ENCODE measurements around the gene NCAM1.

Gene NCAM1

DNA sequence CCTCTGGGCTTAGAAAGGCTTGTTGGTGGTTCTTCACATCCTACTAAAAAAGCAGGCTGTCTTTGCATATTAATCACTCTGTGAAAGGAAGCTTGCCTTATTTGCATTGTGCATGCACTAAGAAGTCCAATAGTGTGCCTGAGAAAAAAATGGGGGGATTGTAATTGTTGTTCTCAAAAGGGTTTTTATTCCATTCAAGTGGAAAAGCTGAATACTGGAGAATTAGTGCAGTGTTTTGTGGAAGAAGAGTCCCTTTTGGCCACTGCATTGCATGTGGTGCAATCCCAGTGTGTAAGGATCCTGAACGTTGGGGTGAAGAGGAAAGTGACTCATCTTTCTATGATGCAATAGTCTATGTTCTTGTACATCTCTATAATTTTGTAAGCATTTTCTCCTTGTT lies 16.5 kb downstream of the NCAM1 start:
- no peaks in the 10 kb centered on the region for H3K9me3 ChIP-seq
- TF ChIP-seq, protein P1, sequence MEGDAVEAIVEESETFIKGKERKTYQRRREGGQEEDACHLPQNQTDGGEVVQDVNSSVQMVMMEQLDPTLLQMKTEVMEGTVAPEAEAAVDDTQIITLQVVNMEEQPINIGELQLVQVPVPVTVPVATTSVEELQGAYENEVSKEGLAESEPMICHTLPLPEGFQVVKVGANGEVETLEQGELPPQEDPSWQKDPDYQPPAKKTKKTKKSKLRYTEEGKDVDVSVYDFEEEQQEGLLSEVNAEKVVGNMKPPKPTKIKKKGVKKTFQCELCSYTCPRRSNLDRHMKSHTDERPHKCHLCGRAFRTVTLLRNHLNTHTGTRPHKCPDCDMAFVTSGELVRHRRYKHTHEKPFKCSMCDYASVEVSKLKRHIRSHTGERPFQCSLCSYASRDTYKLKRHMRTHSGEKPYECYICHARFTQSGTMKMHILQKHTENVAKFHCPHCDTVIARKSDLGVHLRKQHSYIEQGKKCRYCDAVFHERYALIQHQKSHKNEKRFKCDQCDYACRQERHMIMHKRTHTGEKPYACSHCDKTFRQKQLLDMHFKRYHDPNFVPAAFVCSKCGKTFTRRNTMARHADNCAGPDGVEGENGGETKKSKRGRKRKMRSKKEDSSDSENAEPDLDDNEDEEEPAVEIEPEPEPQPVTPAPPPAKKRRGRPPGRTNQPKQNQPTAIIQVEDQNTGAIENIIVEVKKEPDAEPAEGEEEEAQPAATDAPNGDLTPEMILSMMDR (IDR thresholded peaks at IDR 0.05): no peak
- H3K27me3 ChIP-seq: no peaks in the 10 kb centered on the region
- H3K36me3 ChIP-seq: no peaks in the 10 kb centered on the region
- peaks cover 5 to 6% of the 10 kb centered on the region in 2 experiments for H3K4me1 ChIP-seq (ENCODE audit: control insufficient read depth in 1 of 2, insufficient read depth in 1 of 2, low read depth in 1 of 2, low read length in 1 of 2)
- H3K4me3 ChIP-seq (ENCODE audit: low read depth in 1 of 2, low read length in 1 of 2): no peak overlapping the region
- no peak overlapping the region for H3K27ac ChIP-seq

DNA sequence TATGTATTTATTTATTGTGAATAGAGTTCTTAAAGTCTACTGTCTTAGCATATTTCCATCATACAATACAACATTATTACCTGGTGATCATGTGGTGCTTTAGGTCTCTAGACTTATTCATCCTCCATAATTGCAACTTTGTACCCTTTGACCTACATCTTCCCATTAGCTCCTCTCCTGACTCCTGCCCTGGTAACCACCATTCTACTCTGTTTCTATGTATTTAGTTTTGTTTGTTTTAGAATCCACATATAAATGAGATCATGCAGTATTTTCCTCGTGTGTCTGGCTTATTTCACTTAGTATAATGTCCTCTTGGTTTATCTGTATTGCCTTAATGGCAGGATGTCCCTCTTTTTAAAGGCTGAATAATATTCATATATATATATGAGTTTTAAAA lies 22.7 kb downstream of the NCAM1 start:
- H3K4me3 ChIP-seq (ENCODE audit: low read depth in 1 of 2, low read length in 1 of 2): no peak overlapping the region
- no peaks in the 10 kb centered on the region for H3K36me3 ChIP-seq
- H3K27me3 ChIP-seq: no peaks in the 10 kb centered on the region
- no peaks in the 10 kb centered on the region for H3K4me1 ChIP-seq (ENCODE audit: control insufficient read depth in 1 of 2, insufficient read depth in 1 of 2, low read depth in 1 of 2, low read length in 1 of 2)
- TF ChIP-seq, protein P1 (IDR thresholded peaks at IDR 0.05): no peak
- no peaks in the 10 kb centered on the region for H3K9me3 ChIP-seq
- no peak overlapping the region for H3K27ac ChIP-seq

DNA sequence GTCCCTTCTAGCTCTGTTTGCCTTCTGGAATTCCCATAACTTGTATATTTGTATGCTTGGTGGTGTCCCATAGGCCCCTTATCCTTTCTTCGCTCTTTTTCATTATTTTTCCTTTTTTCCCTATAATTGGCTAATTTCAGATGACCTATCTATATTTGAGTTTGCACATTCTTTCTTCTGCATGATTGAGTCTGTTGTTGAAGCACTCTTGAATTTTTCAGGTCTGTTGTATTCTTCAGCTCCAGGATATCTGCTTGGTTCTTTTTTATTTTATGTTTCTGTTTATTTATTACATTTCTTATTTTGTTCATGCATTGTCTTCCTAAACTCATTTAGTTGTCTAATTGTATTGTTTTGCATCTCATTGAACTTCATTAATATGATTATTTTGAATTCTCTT lies 28.0 kb downstream of the NCAM1 start:
- H3K9me3 ChIP-seq: no peaks in the 10 kb centered on the region
- TF ChIP-seq, protein P1 (IDR thresholded peaks at IDR 0.05): no peak
- no peaks in the 10 kb centered on the region for H3K36me3 ChIP-seq
- H3K4me3 ChIP-seq (ENCODE audit: low read depth in 1 of 2, low read length in 1 of 2): no peak overlapping the region
- H3K27me3 ChIP-seq: no peaks in the 10 kb centered on the region
- H3K27ac ChIP-seq: no peak overlapping the region
- no peaks in the 10 kb centered on the region for H3K4me1 ChIP-seq (ENCODE audit: control insufficient read depth in 1 of 2, insufficient read depth in 1 of 2, low read depth in 1 of 2, low read length in 1 of 2)

DNA sequence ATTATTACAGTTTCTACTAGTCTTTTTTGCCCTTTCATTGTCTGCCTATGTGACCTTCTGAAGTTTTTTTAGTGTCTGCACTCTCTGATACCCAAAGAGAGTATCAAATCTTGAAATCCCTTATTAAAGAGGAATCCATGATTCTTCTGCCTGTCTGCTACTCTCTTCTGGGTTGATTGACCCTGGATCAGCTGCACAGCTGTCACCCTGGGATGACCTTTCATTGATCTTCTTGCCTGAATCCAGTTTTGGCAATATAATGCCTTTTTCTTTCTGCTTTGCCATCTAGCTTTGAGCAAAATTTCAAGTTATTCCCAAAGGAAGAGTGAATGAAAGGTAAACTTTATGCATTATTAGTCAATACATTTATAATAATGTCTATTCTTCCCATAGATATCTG lies 32.6 kb downstream of the NCAM1 start:
- Histone ChIP-seq H3K4me1 (ENCODE audit: control insufficient read depth in 1 of 2, insufficient read depth in 1 of 2, low read depth in 1 of 2, low read length in 1 of 2) (no peaks in the 10 kb centered on the region), H3K27me3 (no peaks in the 10 kb centered on the region), H3K9me3 (no peaks in the 10 kb centered on the region), H3K27ac (no peak overlapping the region), H3K4me3 (ENCODE audit: low read depth in 1 of 2, low read length in 1 of 2) (no peak overlapping the region), H3K36me3 (no peaks in the 10 kb centered on the region)
- TF ChIP-seq, protein P1 (IDR thresholded peaks at IDR 0.05): no peak

DNA sequence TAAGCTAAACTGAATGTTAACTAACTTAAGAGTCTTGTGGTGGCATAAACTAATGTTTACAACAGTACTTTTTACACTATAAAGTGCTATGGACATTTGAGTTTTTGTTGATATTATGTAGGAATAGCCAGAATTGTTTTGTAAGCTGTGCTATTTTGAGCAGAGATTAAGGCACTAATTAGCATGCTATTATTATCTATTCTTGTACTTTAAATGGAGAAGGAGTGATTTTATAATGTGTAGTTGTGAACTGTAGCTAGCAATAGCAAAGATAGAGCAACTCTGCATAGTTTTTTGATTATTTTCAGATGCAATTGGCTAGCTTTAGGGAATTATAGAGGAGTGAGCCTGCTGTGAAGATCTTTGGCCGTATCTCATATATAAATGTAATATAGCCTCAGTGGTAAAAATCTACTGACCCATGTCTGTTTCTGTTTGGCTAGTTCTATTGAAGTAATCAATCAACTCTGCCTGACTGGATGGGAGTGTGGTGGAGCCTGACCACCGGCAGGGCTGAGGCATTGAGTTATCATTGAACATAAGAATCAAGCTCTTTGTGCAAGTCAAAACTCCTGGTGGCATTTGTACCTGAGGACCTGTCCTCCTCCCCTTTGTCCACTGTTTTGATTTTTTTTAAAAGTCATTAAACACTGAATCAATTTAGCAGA lies 34.3 kb downstream of the NCAM1 start:
- H3K9me3 ChIP-seq: no peaks in the 10 kb centered on the region
- H3K4me1 ChIP-seq (ENCODE audit: control insufficient read depth in 1 of 2, insufficient read depth in 1 of 2, low read depth in 1 of 2, low read length in 1 of 2): no peaks in the 10 kb centered on the region
- TF ChIP-seq, protein P1 (IDR thresholded peaks at IDR 0.05): no peak

More for the DNA sequence above, 34.3 kb downstream of the NCAM1 start:
- no peaks in the 10 kb centered on the region for H3K27me3 ChIP-seq
- H3K27ac ChIP-seq: no peak overlapping the region
- H3K4me3 ChIP-seq (ENCODE audit: low read depth in 1 of 2, low read length in 1 of 2): no peak overlapping the region
- no peaks in the 10 kb centered on the region for H3K36me3 ChIP-seq
